ENCODE measurements around the gene ULBP1.
"Not testable (repeated sequence)": the region's sequence is repeated elsewhere in the genome, so short reads cannot be mapped to it uniquely, and the experiment has no call there.

ULBP1 gene

GRCh38 chr6:150008588-150008987, 44.8 kb downstream of the ULBP1 start:
- no peak for DNase-seq

DNA sequence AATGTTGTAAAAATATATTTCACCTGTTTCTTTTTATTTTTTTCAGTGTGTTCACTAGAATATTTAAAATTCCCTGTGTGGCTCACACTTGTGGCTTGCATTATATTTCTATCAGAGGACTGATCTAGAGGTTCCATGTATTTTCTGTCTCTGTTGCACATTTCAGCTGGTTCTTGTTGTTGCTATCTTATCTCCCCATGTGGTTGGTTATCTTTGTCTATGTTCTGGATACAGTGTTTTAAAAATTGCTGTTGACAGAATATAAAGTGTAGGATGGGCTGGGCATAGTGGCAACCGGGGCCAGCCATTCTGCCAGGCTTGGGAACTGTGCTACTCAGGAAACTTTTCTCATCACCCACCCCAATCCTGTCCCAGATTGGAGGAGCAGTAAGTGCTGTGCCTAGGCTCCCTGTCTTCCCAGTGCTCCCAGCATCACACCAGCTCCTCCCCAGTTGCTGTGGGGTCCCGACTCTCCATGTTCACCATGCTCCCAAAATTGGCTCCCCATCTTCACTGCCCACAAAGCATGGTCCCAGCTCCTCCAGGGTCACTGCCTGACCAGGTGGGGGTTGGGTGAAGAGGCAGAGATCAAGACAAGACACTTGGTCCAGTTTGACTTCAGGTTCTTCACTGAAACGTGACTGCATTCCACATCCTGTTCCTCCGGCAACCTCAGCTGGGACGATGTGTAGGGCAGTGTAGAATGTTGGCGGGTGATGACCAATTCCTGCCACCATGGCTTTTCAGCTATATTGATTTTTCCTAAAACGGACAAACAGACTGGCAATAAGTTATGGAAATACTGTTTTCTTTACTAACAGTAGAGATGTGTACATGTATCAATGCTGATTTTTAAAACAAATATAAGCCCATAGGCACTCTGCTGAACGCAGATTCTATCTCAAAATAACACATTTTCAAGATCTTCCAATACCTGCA, 49.4 kb downstream of the ULBP1 start:
- DNase-seq, result not testable (repeated sequence)

- not testable (repeated sequence) for DNase-seq
These were observed 50.3 kb downstream of the ULBP1 start for GRCh38 chr6:150013785-150014622.

DNA sequence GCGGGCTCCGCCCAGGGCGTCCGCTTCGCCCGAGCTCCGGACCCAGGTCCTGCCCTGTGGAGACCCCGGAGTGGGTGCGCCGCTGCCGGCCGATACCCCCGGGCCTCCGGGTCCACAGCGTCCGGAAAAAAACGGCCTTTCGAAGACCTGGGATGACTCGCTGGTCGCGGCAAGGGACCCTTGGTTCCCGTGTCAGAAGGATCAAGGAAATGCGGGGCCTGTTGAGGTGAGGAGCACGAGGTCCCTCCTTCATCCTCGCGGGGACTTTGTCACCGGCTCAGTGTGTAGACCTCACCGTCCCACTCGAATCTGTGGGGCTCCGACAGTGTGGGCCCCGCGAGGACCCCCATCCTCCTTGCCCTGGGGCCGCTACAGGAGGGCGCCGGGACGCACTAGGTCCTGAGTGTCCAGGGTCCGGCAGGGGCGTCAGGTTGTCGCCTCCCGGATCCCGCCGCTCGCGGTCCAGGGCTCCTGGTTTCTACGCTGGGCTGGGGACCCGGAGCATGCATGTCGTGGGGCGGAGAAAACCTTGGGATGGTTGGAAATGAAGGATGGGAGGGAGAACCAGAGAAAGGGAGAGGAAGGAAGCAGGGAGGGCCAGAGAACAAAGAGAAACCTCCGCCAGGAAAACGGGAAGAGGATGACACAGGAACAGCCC, 51.0 kb downstream of the ULBP1 start:
- not testable (repeated sequence) for DNase-seq

DNA sequence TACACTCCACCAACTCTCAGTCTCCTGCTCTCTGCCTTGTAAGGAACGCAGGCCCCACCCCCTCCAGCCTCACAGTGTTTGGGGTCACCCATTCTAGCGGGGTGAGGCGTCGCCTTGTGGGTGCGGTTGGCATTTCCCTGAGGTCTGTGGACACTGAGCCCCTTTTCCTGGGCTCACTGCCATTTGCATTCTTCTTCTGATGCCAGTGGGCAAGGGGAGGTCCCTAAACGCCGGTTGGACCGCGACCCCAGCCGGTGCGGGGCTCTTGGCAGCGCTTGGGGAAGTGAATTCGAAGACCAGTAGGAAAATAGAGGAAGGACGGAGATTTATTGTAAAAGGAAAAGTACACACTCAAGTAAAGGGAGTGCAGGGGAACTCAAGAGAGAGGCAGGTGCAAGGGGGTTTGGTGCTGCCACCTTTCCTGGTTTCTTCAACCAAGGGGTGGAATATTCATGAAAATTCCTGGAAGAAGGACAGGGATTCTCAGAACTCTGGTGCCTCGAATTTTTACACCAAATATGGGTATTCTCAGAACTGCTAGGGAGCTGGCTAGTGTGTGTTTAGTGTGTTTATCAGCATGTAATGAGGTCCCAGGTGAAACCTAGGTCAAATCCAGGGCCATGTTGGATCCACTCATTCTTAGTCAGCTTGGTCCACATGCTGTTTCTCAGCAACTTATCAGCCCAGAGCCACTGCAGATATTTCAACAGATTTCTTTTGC, 51.7 kb downstream of the ULBP1 start:
- not testable (repeated sequence) for DNase-seq

DNA sequence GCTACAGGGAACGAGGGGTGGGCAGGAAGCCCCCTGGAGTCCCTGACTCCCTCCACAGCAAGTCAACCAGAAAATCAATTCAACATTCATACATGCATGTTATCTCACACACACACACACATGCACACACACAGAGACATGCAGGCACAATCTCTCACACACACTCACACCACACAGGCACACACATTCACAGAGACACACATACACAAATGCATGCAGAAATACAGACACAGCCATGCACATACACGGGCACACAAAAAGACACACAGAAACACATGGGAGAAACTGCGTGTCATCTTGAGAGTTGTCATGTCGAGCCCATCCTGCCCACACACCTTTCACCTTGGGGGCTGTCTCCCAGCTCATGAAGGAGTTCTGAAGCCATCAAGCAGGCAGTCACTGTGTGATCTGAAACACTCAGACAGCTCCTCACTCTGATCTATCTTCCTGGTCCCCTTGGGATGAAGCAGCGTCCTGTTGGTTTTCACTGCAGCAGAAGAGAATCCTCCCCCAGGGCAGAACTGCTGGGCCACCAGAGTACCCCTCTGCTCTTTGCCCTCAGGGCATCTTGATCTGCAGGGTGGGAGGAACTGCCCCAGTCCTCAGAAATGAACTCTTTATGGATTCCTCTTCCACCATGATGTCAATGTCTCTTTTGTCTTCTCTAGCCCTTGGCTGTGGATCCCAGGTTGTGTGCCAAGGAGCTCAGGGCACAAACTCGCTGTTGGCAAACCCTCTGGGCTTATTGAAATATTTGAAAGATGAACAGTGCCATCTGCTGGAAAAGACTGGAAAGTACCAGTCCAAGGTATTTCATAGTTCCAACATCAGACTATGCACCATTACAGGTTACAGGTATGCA, 52.8 kb downstream of the ULBP1 start:
- DNase-seq, result no peak

DNA sequence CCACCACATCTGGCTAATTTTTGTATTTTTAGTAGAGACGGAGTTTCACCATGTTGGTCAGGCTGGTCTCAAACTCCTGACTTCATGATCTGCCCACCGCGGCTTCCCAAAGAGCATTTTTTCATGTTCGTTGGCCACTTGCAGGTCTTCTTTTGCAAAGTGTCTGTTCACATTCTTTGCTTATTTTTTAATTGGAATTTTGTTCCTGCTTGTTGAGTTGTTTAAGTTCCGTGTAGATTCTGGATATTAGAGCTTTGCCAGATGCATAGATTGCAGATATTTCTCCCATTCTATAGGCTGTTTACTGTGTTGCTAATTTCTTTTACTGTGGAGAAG, 53.4 kb downstream of the ULBP1 start:
- not testable (repeated sequence) for DNase-seq

DNA sequence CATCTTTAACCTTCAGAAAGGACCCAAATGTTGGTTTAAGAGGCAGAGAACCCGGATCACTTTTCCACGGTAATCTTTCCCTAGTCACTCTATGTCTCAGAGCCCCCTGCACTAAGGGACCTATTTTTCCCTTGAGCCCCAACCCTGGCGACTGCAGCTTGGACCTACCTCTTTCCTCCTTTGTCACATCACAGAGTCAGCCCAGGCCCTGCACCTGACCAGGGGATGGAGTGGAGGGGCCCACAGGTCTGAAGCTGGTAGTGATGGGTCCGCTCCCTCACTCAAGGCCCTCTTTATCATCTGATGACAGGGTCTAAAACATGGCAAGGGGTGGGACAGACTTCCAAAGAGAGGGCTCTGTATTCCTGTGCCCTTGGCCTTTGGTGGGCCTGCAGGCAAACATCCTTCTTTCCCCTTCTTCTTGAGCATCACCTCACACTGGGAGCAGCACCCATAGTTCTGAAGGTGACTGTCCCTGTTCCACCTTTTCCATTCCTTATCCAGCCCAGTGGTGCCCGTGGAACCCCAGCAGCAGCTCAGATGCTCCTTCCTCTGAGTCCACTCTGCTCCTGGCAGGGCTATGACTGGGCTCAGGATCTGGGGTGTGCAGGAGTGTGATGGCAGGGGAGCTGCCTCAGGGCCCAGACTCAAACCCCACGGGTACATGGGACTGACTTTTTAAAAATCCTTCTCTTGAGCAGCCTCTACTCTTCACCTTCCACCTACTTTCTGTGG, 55.3 kb downstream of the ULBP1 start:
- DNase-seq, result no peak

DNA sequence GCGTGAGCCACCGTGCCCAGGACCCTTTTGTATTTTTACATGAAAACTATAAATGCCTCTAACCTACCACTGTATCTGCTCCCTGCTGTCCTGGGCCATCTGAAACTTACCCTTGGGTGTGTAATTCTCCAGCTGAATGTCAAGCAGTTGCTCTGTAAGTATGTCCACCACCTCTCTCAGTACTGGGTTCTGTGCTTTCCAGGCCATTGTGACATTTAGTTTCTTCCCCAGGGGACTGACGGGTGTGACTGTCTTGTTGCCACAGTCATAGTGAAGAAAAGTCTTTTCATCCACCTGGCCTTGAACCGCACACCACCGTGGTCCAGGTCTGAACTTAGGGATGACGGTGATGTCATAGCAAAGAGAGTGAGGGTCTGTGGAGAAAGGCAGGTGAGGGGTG, 58.1 kb downstream of the ULBP1 start:
- DNase-seq, result not testable (repeated sequence)

Measured in activated gamma-delta T cell (primary cell).